Naive B cell (primary cell): ENCODE data around the gene LTBP1. TPM values are rescaled to one million over a fixed set of nuclear protein-coding genes. Genes with fewer than 3 reads are reported as not detected.
"Not testable (repeated sequence)": the region's sequence is repeated elsewhere in the genome, so short reads cannot be mapped to it uniquely, and the experiment has no call there.

Experiments
- ATAC-seq, 2 donors: fragments of 150-1000 bp; cut with Tn5 transposase; 2 replicates each; pipeline ENCODE4 v1.10.0; 2021; ENCODE audit warnings: low read depth in 2 of 2, mild to moderate bottlenecking in 2 of 2, moderate library complexity in 2 of 2
- DNase-seq: peaks from one replicate; pipeline ENCODE4 v3.0.0; 2022
- H3K27ac Mint-ChIP-seq, 6 donors: one replicate each; pipeline ENCODE4 v1.8.0; 2020 to 2022; ENCODE audit warnings: mild to moderate bottlenecking in 6 of 6, mixed read lengths in 6 of 6, moderate library complexity in 5 of 6, inconsistent platforms in 2 of 6
- H3K27me3 Mint-ChIP-seq, 3 donors: one replicate each; pipeline ENCODE4 v1.8.0; 2021 to 2022; ENCODE audit warnings: mixed read lengths in 3 of 3, mild to moderate bottlenecking in 1 of 3
- H3K36me3 Mint-ChIP-seq, 2 donors: one replicate each; pipeline ENCODE4 v1.8.0; 2020 to 2022; ENCODE audit warnings: mixed read lengths in 2 of 2, inconsistent platforms in 1 of 2, mild to moderate bottlenecking in 1 of 2
- H3K4me1 Mint-ChIP-seq, 3 donors: one replicate each; pipeline ENCODE4 v1.8.0; 2020 to 2022; ENCODE audit warnings: mixed read lengths in 3 of 3, inconsistent platforms in 1 of 3, mild to moderate bottlenecking in 1 of 3, moderate library complexity in 1 of 3
- H3K4me3 Mint-ChIP-seq, 8 donors: one replicate each; pipeline ENCODE4 v1.8.0; 2020 to 2022; ENCODE audit warnings: mild to moderate bottlenecking in 8 of 8, mixed read lengths in 8 of 8, moderate library complexity in 8 of 8, inconsistent platforms in 2 of 8
- H3K9me3 Mint-ChIP-seq, 7 donors: one replicate each; pipeline ENCODE4 v1.8.0; 2020 to 2022; ENCODE audit warnings: mixed read lengths in 7 of 7, mild to moderate bottlenecking in 5 of 7, inconsistent platforms in 2 of 7, moderate library complexity in 1 of 7
- polyA plus RNA-seq, 6 donors: library from polyadenylated mRNA; unstranded; fragments of 300-500 nt; fragmentation: Illumina TruSeq; gene quantifications; one replicate each; pipeline ENCODE4 v1.2.3, GENCODE V29; 2021; ENCODE audit warnings: low read depth in 6 of 6

LTBP1 gene
- polyA plus RNA-seq, 6 donors from 2014 or later: 0.43 to 2.0 (median 0.92) TPM; not detected in 1

DNA sequence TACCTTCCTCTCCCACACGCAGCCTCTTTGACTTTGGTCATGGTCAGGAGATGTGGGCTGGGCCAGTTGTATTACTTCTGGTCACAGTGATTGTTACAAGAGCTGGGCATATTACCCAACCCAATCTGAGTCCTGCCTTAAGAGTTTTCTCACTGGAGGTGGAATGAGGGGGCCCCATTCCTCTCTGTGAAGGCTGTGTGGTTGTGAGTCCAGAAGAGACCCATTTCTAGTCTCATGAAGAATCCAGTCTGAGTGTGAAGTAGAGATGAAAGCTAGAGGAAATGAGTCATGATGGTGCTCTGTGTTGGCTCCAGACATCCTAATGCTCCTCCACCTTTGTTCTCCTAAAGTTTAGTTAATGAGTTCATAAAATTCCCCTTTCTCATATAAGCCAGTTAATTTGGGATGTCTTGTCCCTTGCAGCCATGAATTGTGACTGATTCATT lies 478.9 kb downstream of the LTBP1 start:
- no peaks in the 10 kb centered on the region for H3K36me3 Mint-ChIP-seq
- peaks cover 0 to 3% (median 0%) of the 10 kb centered on the region in 7 donors for H3K9me3 Mint-ChIP-seq
- peaks cover 0 to 4% (median 0%) of the 10 kb centered on the region in 3 donors for H3K27me3 Mint-ChIP-seq
- no peak for DNase-seq
- H3K27ac Mint-ChIP-seq: peak overlapping the region in 1 of 6 donors; percentile 55
- ATAC-seq: no peak
- H3K4me3 Mint-ChIP-seq: no peak overlapping the region
- no peaks in the 10 kb centered on the region for H3K4me1 Mint-ChIP-seq

DNA sequence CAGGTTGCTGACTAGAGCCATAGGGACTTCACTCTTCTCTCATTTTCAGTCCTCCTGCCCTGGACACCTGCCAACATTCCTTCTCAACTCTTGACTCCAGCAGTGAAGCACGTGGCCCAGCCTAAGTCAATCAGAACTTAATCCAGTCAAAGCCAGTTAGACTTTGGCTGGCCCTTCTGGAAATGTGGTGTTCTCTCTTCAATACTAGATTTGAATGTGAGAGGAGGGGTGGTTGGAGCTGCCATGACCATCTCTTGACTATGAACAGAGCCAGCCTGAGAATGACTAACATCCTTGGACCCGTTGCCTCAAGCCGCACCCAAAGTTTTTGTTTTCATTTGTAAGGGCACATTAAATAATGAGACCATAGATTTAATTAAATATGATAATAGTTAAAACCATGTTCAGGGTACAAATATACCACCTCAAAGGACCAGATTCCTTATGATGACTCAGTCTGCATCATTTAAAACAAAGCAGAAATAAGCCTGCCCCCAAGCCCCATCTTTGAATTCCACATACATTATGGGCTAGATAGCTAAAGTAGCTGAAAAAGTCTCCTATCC lies 480.0 kb downstream of the LTBP1 start:
- H3K4me3 Mint-ChIP-seq: no peak overlapping the region
- no peak overlapping the region for H3K27ac Mint-ChIP-seq
- peaks cover 0 to 3% (median 0%) of the 10 kb centered on the region in 7 donors for H3K9me3 Mint-ChIP-seq
- DNase-seq (no peak), ATAC-seq (no peak)
- no peaks in the 10 kb centered on the region for H3K4me1 Mint-ChIP-seq
- peaks cover 4 to 10% (median 9%) of the 10 kb centered on the region in 3 donors for H3K27me3 Mint-ChIP-seq
- no peaks in the 10 kb centered on the region for H3K36me3 Mint-ChIP-seq

DNA sequence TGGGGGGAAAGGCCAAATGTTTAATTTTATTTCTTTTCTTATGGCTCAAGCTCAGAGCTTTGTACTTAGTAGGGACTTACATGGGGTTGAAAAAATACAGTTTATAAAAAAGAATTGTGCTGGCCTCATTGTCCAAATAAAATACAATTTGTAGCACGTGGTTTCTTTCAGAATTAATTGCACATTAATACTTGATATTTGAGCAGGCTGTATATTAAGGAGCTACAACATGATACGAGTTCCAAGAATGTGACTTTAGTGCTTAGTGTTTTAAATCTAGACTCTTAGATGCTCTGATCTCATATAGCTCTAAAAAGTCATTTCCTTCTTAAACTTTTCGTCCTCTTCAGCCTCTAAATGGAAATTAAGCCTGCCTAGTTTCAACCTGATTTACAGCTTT lies 483.3 kb downstream of the LTBP1 start:
- H3K27ac Mint-ChIP-seq: no peak overlapping the region
- ATAC-seq: no peak
- no peak for DNase-seq
- H3K27me3 Mint-ChIP-seq: peaks cover 11 to 27% (median 17%) of the 10 kb centered on the region in 3 donors
- no peaks in the 10 kb centered on the region for H3K36me3 Mint-ChIP-seq
- peaks cover 0 to 3% (median 0%) of the 10 kb centered on the region in 7 donors for H3K9me3 Mint-ChIP-seq
- H3K4me1 Mint-ChIP-seq: no peaks in the 10 kb centered on the region
- no peak overlapping the region for H3K4me3 Mint-ChIP-seq

DNA sequence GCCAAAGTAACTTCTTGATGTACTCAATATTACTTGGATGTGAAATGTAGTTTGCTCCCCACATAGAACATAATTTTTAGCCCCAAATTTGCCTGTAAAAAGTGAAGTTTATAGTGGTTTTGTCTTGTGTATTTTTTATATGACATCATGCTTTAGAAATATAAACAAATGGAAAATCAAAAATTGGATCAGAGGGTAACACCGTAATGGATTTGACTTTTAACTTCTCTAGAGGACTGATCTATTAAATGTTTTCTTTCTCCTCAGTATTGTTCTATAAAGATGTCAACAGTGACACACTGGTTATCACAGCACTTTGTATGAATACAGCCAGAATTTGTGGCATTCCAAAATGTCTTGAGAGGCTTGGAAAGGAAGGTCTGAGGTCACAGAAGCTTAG lies 484.1 kb downstream of the LTBP1 start:
- peaks cover 11 to 27% (median 17%) of the 10 kb centered on the region in 3 donors for H3K27me3 Mint-ChIP-seq
- no peaks in the 10 kb centered on the region for H3K36me3 Mint-ChIP-seq
- peak overlapping the region in 1 of 6 donors; percentile 59 for H3K27ac Mint-ChIP-seq
- no peaks in the 10 kb centered on the region for H3K4me1 Mint-ChIP-seq
- ATAC-seq (no peak), DNase-seq (no peak)
- H3K4me3 Mint-ChIP-seq: no peak overlapping the region
- peaks cover 0 to 2% (median 0%) of the 10 kb centered on the region in 7 donors for H3K9me3 Mint-ChIP-seq

DNA sequence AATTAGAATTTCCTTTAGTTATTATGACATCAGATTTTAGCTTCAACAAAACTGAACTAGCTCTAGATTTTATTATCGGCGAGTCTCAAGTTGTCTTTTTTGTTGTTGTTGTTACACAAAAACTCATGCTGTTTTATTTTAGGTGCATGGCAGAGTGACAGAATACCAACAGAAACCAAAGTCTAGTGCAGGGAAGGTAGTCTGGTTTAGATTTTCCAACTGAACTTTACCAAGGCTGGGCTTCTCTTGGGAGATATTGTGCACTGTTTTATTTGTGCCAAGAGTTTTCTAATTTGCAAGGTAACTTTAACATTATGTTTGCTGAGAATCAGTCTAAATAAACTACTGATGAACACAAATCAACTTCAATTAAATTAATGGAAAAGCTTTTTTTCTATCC lies 486.1 kb downstream of the LTBP1 start:
- Mint-ChIP-seq H3K9me3 (no peaks in the 10 kb centered on the region), H3K27me3 (peaks cover 17 to 27% (median 17%) of the 10 kb centered on the region in 3 donors), H3K4me3 (no peak overlapping the region), H3K4me1 (no peaks in the 10 kb centered on the region), H3K27ac (no peak overlapping the region), H3K36me3 (no peaks in the 10 kb centered on the region)
- no peak for DNase-seq
- no peak for ATAC-seq

DNA sequence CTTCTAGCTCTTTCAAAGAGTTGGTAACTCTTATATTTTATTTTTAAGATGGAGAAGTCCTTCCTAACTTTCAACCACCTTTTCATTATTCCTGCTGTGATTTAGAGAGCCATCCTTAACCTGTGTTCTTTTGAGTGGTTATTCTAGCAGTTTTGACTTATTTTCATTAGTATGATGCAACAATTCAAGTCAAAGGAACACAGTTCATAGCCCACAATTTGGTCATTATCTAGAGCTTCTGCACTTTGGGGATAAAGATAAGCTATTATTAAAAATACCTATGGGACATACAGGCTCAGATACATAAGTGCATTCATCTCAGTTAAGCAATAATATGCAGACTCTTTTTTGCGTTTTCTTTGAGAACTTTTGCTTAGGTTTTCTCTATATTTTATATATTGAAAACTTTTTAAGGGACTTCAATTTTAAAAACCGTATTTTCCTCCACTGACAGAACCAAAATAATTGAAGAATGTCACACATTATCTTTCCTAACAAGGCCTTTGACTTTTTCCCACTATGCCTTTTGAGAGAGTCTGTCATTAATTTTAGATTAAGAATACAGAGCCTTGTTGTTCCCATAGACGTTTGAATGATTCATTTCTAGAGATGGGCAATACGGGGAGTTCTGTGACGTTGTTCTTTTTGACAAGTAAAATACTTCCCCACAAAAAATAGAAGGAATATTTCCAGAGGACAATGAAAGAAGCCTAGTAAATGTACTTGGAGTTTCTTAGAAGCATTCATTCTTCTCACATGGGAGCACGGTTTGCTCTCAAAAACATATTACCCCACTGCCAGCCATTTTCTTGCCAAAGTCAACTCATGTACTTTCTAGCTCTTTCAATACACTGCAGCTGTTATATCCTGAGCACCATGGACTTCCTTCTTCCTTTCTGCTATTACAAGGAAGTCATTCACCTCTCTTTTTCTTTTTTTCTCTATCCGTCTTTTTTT lies 486.8 kb downstream of the LTBP1 start:
- Mint-ChIP-seq H3K27me3 (peaks cover 17 to 27% (median 17%) of the 10 kb centered on the region in 3 donors), H3K27ac (peak overlapping the region in 1 of 6 donors; percentile 56), H3K36me3 (no peaks in the 10 kb centered on the region), H3K4me1 (no peaks in the 10 kb centered on the region), H3K9me3 (no peaks in the 10 kb centered on the region), H3K4me3 (no peak overlapping the region)
- ATAC-seq: no peak
- no peak for DNase-seq

DNA sequence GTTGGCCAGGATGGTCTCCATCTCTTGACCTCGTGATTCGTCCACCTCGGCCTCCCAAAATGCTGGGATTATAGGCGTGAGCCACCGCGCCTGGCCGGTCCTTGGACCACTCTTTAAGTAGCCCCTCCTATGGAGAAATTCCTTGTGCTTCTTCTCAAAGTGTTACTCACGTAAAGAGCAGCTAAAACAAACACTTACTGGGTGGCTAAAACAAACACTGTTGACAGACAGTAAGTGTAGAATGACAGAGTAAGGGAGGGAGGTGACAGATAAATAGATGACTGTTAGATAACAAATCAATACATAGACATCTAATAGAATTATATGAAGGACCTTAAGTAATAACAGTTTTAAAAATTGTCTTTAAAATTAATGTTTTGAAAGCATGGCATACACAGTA lies 488.8 kb downstream of the LTBP1 start:
- no peak overlapping the region for H3K27ac Mint-ChIP-seq
- H3K4me1 Mint-ChIP-seq: no peaks in the 10 kb centered on the region
- no peak overlapping the region for H3K4me3 Mint-ChIP-seq
- no peaks in the 10 kb centered on the region for H3K9me3 Mint-ChIP-seq
- ATAC-seq (no peak), DNase-seq (no peak)
- H3K27me3 Mint-ChIP-seq: peaks cover 14 to 27% (median 17%) of the 10 kb centered on the region in 3 donors
- H3K36me3 Mint-ChIP-seq: no peaks in the 10 kb centered on the region

DNA sequence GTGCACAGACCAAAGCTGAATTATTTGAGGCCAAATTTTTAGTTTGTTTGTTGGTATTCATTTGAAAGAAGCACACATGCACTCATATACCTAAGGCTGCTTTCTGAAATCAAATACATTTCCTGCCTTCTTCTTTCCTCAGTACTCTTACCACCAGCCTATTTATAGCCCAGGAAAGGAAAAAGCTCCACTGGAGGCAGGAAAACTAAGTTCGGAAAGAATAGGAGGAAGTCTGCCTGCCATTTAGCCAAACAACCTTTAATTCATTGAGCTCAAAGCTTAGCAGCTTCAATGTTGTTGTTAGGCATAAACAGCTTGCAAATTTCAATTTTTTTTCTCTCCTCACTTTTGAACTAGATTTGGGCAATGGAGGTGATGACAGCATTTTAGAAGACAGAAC lies 489.3 kb downstream of the LTBP1 start:
- H3K36me3 Mint-ChIP-seq: no peaks in the 10 kb centered on the region
- ATAC-seq (no peak), DNase-seq (no peak)

DNA sequence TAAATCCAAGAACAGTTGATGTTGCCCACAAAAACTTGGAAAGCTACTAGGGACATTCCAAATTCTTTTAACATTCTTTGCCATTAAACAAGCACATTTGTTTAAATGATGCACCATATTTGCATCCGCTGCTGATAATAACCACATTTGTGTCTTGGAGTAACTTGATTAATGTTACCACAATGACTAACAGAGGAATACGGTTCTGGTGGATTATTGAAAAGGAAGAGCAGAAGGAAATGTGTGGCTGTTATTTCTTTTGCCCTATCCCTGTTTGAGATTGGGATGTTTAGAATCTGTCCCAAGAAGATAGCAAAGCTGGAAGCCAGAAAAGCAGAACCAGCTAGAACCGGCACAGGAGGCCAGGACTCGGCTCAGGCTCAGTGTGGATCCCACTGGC lies 490.5 kb downstream of the LTBP1 start:
- no peak overlapping the region for H3K27ac Mint-ChIP-seq
- ATAC-seq: no peak
- H3K4me3 Mint-ChIP-seq: no peak overlapping the region
- no peak for DNase-seq
- H3K4me1 Mint-ChIP-seq: no peaks in the 10 kb centered on the region
- H3K9me3 Mint-ChIP-seq: no peaks in the 10 kb centered on the region
- H3K36me3 Mint-ChIP-seq: no peaks in the 10 kb centered on the region
- H3K27me3 Mint-ChIP-seq: peaks cover 6 to 15% (median 11%) of the 10 kb centered on the region in 3 donors

More for the DNA sequence above, 489.3 kb downstream of the LTBP1 start:
- no peaks in the 10 kb centered on the region for H3K4me1 Mint-ChIP-seq
- no peak overlapping the region for H3K4me3 Mint-ChIP-seq
- H3K27ac Mint-ChIP-seq: no peak overlapping the region
- no peaks in the 10 kb centered on the region for H3K9me3 Mint-ChIP-seq
- H3K27me3 Mint-ChIP-seq: peaks cover 14 to 25% (median 14%) of the 10 kb centered on the region in 3 donors

DNA sequence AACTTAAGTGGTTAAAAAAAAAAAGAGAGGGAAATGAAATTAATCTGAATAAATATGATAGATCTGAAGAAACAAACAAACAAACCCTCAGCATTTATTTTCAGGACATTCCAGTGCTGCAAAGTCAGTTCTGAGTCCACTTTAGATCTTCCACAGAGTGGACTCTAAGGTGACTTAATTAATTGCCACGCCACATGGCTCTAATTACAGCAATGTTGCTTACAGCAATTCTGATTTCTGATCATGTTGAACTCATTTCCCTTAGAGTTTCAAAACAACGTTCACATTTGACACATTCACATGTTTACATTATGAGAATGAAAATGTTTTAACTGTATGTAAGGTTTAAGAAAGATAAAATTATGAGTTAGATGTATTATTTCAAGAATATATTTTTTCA lies 491.1 kb downstream of the LTBP1 start:
- no peaks in the 10 kb centered on the region for H3K4me1 Mint-ChIP-seq
- no peak overlapping the region for H3K4me3 Mint-ChIP-seq
- H3K36me3 Mint-ChIP-seq: no peaks in the 10 kb centered on the region
- no peak overlapping the region for H3K27ac Mint-ChIP-seq
- H3K9me3 Mint-ChIP-seq: no peaks in the 10 kb centered on the region
- peaks cover 6 to 10% (median 7%) of the 10 kb centered on the region in 3 donors for H3K27me3 Mint-ChIP-seq
- ATAC-seq: no peak
- no peak for DNase-seq

DNA sequence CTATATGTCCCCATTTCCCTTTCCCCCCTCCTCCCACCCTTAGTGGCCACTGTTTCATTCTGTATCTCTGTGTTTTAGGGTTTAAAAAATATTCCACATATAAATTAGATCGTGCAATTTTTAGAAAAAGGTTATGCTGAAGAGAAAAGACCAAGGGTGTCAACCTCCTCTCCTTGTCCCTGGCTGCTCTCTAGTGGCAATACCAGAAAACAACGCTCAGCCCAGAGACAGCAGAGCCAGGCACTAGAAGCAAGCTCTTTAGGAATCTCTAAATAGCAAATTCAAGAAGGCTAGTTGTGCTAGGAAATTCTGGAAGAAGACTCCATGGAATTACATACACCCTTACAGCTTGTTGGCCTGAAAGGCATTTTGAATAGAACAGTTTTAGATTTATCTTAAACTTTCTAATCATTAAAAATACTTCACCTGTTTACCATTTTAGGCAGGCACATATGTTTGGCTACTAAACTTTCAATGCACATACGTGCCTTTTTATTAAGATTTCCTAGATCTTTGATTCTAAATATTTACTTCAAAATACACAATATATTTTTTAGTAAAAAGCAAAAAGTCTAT lies 494.6 kb downstream of the LTBP1 start:
- ATAC-seq (peak; percentile 34 to 56), DNase-seq (peak; percentile 2)
- H3K4me3 Mint-ChIP-seq: no peak overlapping the region
- H3K36me3 Mint-ChIP-seq: no peaks in the 10 kb centered on the region
- H3K27me3 Mint-ChIP-seq: peaks cover 0 to 2% (median 0%) of the 10 kb centered on the region in 3 donors
- H3K9me3 Mint-ChIP-seq: no peaks in the 10 kb centered on the region
- H3K27ac Mint-ChIP-seq: peak overlapping the region in 1 of 6 donors; percentile 57
- peaks cover 0 to 6% (median 4%) of the 10 kb centered on the region in 3 donors for H3K4me1 Mint-ChIP-seq

DNA sequence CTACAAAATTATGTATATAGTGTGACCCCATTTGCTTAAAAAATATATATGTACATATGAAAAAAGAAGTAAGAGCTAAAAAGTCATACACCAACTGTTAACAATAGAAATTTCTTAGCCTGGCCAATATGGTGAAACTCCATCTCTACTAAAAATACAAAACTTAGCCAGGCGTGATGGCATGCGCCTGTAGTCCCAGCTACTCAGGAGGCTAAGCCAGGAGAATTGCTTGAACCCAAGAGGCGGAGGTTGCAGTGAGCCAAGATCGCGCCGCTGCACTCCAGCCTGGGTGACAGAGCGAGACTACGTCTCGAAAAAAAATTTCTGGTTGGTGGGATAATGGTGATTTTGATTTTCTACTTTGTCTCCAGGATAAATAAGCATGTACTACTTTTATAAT lies 495.3 kb downstream of the LTBP1 start:
- H3K4me3 Mint-ChIP-seq, H3K9me3 Mint-ChIP-seq, H3K36me3 Mint-ChIP-seq, H3K27ac Mint-ChIP-seq, DNase-seq, ATAC-seq, H3K4me1 Mint-ChIP-seq, H3K27me3 Mint-ChIP-seq: not testable (repeated sequence)

DNA sequence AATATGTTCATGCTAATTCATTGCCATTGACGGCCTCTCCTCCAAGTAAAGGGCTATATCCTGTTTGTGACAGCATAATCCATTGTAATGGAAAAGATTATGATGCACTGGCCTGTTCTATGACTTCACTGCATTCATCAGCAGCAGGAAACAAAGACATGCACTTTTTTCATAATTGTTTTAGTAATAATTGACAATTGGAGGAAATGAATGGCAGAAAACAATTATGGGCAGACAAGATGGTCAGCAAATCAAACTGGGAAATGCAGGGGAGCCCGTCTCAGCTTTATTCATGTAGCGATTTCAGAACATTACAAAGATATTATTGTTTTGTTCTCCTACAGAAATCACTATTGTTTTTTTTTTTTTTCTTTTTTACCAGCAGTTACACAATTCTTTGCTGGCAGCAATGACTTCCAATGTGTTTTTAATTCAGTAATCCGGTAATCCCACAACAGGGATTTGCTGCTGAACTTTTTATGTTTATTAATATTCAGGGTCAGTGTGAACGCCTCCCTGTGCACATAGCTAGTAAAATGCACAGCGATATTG lies 495.9 kb downstream of the LTBP1 start:
- H3K36me3 Mint-ChIP-seq: no peaks in the 10 kb centered on the region

More for the DNA sequence above, 495.9 kb downstream of the LTBP1 start:
- DNase-seq (no peak), ATAC-seq (no peak)
- Mint-ChIP-seq H3K9me3 (no peaks in the 10 kb centered on the region), H3K4me1 (peaks cover 2 to 6% (median 4%) of the 10 kb centered on the region in 3 donors), H3K27ac (no peak overlapping the region), H3K4me3 (no peak overlapping the region), H3K27me3 (no peaks in the 10 kb centered on the region)
